ENCODE results near the gene CDK5RAP1. TPM values are rescaled to one million over a fixed set of nuclear protein-coding genes. Genes with fewer than 3 reads are reported as not detected.

Gene CDK5RAP1
- total RNA-seq, 1 donor from 2014 or later: 26.6 TPM

DNA sequence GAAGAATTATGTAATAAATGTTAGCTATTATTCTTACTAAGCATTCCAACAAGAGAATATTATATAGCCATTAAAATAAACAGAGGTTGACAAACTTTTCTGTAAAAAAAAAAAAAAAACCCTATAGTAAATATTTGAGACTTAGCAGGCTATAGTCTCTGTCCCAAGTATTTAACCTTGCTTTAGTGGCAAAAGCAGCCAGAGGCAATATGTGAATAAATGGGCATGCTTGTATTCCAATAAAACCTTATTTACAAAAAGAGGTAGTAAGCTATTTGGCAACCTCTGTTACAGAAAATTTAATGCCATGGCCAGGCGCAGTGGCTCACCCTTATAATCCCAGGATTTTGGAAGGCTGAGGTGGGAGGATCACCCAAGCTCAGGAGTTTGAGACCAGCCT lies 14.6 kb downstream of the CDK5RAP1 start:
- DNase-seq (no peak), ATAC-seq (no peak)
- no peak overlapping the region for H3K27ac ChIP-seq
- no peaks in the 10 kb centered on the region for H3K9me3 ChIP-seq
- no peaks in the 10 kb centered on the region for H3K27me3 ChIP-seq
- H3K4me3 ChIP-seq: no peak overlapping the region
- H3K36me3 ChIP-seq: peaks cover 81% of the 10 kb centered on the region
- no peaks in the 10 kb centered on the region for H3K4me1 ChIP-seq
- TF ChIP-seq, protein P1, sequence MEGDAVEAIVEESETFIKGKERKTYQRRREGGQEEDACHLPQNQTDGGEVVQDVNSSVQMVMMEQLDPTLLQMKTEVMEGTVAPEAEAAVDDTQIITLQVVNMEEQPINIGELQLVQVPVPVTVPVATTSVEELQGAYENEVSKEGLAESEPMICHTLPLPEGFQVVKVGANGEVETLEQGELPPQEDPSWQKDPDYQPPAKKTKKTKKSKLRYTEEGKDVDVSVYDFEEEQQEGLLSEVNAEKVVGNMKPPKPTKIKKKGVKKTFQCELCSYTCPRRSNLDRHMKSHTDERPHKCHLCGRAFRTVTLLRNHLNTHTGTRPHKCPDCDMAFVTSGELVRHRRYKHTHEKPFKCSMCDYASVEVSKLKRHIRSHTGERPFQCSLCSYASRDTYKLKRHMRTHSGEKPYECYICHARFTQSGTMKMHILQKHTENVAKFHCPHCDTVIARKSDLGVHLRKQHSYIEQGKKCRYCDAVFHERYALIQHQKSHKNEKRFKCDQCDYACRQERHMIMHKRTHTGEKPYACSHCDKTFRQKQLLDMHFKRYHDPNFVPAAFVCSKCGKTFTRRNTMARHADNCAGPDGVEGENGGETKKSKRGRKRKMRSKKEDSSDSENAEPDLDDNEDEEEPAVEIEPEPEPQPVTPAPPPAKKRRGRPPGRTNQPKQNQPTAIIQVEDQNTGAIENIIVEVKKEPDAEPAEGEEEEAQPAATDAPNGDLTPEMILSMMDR (IDR thresholded peaks at IDR 0.05): no peak
- intact Hi-C loops (cut with DNase I): no loop called here

DNA sequence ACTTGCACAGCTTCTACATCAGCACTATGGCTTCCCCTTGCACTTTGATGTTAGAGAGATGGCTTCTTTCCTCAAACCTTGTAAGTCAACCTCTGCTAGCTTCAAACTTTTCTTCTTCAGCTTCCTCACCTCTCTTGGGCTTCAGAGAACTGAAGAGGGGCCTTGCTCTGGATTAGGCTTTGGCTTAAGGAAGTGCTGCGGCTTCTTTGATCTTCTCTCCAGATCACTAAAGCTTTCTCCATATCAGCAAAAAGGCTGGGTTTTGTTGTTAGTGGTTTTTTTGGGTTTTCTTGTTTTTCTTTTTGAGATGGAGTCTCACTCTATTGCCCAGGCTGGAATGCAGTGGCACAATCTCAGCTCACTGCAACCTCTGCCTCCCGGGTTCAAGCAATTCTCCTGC lies 24.0 kb downstream of the CDK5RAP1 start:
- DNase-seq: no peak
- H3K27ac ChIP-seq: no peak overlapping the region
- no peaks in the 10 kb centered on the region for H3K9me3 ChIP-seq
- intact Hi-C loops (cut with DNase I): no loop called here
- no peak for ATAC-seq
- no peaks in the 10 kb centered on the region for H3K4me1 ChIP-seq
- TF ChIP-seq, protein P1 (IDR thresholded peaks at IDR 0.05): no peak
- no peak overlapping the region for H3K4me3 ChIP-seq
- H3K27me3 ChIP-seq: no peaks in the 10 kb centered on the region
- H3K36me3 ChIP-seq: peaks cover 74% of the 10 kb centered on the region

DNA sequence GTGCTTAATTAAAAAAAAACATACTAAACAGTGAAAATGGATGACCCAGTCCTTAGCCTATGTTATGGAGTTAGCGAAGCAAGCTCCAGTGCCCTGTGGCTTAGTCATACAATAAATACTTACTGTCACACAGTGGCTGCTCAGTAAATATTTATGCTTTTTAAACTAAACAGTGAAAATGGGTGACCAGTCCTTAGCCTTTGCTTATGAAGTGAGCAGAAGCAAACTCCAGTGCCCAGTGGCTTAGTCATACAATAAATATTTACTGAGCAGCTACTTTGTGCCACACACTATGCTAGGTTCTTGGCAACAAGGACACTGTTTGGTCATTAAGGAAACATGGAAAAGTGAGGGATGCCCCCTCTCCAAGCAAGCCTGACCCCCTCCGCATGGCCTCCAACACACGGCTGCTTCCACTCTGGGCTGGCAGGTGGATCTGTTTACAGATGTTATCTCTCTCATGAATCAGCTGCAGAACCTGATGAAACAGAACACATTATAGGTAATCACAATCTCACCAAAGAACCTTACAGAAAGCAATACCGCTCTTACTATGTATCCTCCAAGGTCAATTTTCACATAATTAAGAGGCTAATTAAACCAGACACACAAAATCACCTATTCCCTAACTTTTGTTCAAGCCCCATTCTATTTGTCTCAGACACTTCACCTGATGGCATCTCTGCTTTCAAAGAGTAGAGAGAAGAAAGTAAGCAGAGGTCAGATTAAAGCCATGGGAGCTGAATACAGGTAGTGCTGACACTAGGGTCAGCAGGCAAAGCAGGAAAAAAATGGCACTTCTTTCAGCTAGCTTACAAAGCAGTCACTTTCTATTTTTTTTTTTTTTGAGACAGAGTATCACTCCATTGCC lies 27.3 kb downstream of the CDK5RAP1 start:
- Histone ChIP-seq H3K36me3 (peaks cover 76% of the 10 kb centered on the region), H3K9me3 (no peaks in the 10 kb centered on the region), H3K4me3 (no peak overlapping the region), H3K27ac (no peak overlapping the region), H3K27me3 (no peaks in the 10 kb centered on the region), H3K4me1 (no peaks in the 10 kb centered on the region)
- TF ChIP-seq, protein P1 (IDR thresholded peaks at IDR 0.05): no peak
- ATAC-seq: peak; percentile 61
- intact Hi-C loops (cut with DNase I): no loop called here
- DNase-seq: no peak

DNA sequence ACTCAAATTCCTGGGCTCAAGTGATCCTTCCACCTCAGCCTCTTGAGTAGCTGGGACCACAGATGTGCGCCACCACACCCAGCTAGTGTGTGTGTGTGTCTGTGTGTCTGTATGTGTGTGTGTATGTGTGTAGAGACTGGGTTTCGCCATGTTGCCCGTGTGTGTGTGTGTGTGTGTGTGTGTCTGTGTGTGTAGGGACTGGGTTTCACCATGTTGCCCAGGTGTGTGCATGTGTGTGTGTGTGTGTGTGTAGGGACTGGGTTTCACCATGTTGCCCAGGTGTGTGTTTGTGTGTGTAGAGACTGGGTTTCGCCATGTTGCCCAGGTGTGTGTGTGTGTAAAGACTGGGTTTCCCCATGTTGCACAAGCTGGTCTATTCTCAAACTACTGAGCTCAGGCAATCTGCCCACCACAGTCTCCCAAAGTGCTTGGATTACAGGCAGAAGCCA lies 28.3 kb downstream of the CDK5RAP1 start:
- intact Hi-C loops (cut with DNase I): no loop called here
- H3K4me3 ChIP-seq: no peak overlapping the region

DNA sequence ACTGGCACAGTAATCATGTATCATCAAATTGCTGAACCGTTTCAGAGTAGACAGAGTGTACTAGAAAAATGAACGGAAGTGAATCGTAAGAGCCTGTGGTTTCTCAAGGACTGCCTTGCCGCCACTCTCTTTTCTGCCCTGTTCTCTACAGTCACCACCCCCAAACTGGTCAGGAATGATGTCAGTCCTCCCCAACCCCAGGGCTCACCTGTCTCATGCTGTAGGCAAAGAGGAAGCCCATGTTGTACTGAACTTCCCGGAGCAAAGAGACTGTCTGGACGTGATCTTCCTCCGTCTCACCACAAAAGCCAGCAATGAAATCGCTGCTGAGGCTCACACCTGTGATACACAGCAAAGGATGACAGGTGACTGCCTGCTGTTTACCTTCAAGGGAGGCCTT lies 31.0 kb downstream of the CDK5RAP1 start:
- Histone ChIP-seq H3K36me3 (peaks cover 81% of the 10 kb centered on the region), H3K4me1 (no peaks in the 10 kb centered on the region), H3K27me3 (no peaks in the 10 kb centered on the region), H3K27ac (no peak overlapping the region), H3K9me3 (no peaks in the 10 kb centered on the region), H3K4me3 (no peak overlapping the region)
- ATAC-seq: peak; percentile 55
- DNase-seq: no peak
- TF ChIP-seq, protein P1 (IDR thresholded peaks at IDR 0.05): no peak
- intact Hi-C loops (cut with DNase I): no loop called here

More for the DNA sequence above, 28.3 kb downstream of the CDK5RAP1 start:
- no peaks in the 10 kb centered on the region for H3K9me3 ChIP-seq
- TF ChIP-seq, protein P1 (IDR thresholded peaks at IDR 0.05): no peak
- H3K27ac ChIP-seq: no peak overlapping the region
- H3K36me3 ChIP-seq: peaks cover 71% of the 10 kb centered on the region
- ATAC-seq (peak; percentile 68), DNase-seq (no peak)
- no peaks in the 10 kb centered on the region for H3K27me3 ChIP-seq
- no peaks in the 10 kb centered on the region for H3K4me1 ChIP-seq

All from upper lobe of right lung (tissue), 1 donor.